GM18511 (cell line): ENCODE data around the gene NIM1K.
"Not testable (repeated sequence)": the region's sequence is repeated elsewhere in the genome, so short reads cannot be mapped to it uniquely, and the experiment has no call there.

Source experiments
- ATAC-seq: cut with Tn5 transposase; IDR thresholded peaks from one replicate; pipeline ENCODE4 v1.9.1; 2021; ENCODE audit warnings: mild to moderate bottlenecking, moderate library complexity; ENCODE audit not compliant: unreplicated experiment

NIM1K gene

DNA sequence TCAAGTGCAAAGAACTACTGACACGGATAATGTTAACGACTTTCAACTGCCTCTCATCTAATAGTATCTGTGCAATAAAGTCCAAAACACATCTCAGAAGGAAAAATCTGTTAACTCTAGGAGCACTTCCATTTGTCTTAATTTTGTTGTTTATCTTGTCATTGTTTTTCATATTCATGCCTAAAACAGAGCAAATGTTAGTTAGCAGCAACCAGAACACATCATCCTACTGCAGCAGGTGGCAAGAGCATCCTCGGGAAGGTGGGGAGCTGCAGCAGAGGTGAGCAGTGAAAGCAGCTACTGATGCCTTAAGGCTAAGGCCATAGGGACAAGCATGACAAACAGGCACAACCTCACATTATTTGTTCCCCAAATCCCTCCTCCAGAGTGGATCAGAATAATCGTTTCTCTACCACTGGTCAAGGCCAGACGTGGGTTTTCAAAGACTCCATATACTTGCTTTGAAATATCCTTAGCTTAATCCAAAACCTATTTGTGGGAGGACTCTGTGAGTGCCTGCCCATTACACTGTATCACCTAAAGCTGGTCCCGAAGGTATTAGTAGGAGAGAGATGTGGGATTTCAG is 120.1 kb downstream of the NIM1K start:
- ATAC-seq = no peak

DNA sequence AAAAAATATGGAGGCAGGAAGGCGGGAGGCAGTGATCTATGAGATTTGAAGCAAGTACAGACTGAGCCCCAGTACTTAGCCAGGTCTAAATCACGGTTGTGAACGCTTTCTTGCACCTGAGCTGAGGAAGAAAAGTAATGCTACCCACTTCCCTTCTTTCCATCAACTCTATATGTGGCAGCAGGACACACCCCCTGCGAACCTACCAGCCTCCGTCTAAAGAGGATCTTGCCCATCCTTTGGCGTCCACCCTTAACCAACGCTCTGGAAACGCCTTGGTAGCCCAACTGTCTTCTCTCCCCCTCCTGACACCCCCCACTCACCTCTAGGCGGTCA is 120.6 kb downstream of the NIM1K start:
- ATAC-seq = peak; percentile 7

DNA sequence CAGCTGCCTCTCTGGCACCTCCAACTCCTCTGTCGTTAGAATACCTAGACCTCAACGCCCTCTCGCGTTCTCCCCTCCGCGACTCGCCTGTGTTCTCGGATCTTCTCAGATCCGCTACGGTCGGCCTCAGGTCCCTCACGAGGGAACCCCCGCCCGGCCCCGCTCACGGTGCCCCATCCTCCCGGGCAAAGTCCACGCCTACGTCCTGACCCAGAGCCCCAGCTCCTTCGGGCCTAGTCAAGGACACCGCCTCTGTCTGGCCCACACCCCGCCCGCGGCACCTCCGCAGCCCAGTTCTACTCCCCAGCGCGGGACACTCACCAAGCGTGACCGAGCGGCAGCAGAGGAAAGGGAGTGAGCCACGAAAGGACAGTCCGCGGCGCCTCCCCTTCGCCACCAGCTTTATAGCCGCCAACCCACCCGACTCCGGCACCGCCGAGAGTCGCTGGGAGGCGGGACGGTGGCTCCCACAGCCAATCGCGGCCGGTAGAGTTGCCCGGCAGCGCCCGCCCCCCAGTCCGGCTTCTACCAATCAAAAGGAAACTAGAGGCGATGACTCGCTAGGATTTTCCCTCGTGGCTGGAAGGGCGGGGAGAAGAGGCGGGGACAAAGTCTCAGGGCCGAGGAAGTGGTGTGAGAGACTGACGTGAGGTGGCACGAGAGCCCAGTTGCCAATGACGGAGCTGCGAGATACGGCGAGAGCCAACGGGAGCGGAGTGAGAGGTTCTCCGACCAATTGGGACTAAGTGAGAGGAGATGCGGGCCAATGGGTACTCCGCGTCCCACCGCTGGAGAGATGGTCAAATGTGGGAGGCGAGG is 121.2 kb downstream of the NIM1K start, which contains the start of gene HMGCS1:
Gene HMGCS1 (minus strand): TSS at position 378 of the 819 bp plus-strand sequence. CDS start 14,447 bp downstream, outside the sequence.
- ATAC-seq = peak; percentile 94

DNA sequence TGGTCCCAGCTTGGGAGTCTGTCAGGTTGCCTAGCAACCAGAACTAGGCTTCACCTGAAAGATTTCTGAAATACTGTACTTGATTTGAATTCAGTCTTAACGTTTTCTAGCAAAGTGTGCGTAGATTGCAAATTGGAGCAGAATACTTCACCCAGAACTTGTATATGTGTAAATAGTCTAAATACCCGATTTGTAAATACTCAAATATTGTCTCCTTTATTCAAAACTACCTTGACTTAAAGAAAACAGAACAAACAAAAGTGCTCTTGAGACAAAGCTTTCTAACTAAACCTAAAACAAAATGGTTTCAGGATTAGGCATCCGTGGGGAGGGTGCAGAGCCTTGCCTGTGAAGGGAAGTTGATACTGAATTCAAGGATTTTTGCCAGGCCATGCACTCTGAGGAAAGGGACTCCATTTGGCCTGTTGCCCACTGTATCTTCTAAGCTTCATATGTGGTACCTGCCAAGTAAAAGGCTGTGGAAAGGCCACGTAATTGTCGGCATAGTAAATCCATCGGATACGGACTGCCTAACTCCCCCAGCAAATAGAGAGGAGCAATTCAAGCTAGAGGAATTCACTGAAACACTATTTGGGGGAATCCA is 121.9 kb downstream of the NIM1K start:
- ATAC-seq = no peak

DNA sequence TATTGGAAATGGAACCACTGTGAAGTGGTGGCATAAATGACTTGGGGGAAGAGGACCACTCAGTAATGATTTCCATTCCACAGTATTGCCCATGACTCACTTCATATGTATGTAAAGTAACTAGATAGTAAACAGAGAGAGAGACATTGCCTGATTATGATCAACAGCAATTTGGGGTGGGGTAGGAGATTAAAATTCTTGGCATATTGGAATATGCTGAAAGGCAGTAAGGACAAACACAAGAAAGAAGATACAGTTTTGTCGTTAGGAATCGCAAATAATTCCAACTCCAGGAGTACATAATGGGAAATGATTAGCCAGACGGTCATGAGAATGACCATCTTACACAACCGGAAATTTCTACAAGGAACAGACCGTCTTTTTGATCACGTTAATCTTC is 122.7 kb downstream of the NIM1K start:
- no peak for ATAC-seq

DNA sequence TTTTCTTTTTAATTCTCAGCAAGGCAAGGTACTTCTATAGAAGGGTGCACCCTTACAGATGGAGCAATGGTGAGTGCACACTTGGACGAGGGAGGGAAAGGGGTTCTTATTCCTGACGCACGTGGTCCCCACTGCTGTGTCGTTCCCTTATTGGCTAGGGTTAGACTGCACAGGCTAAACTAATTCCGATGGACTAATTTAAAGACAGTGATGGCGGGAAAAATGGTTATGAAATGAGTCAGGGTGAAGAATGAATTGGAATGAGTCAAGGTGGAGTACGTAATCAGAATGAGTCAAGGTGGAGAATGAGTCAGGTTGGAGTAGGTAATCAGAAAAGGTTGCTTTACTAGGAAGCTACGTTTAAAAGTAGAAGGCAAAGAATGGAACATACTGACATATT is 123.2 kb downstream of the NIM1K start:
- no peak for ATAC-seq

DNA sequence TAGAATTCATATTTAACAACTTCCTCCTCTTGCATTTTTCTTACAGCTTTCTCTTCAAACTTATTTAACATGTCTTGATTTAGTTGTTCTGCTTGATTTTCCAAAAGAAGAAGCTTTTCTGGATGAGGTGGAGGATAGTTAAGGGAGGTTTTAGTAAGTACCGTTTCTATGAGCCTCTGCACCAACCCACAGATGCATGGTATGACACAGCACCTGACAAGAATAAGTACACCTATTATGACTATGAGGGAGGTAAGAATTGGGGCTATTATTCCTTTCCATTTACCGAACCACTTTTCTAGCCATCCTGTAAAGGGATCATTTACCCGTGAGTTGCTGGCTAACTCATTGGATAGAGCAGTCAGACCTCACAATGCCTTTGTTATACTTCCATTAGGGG is 123.7 kb downstream of the NIM1K start:
- no peak for ATAC-seq

DNA sequence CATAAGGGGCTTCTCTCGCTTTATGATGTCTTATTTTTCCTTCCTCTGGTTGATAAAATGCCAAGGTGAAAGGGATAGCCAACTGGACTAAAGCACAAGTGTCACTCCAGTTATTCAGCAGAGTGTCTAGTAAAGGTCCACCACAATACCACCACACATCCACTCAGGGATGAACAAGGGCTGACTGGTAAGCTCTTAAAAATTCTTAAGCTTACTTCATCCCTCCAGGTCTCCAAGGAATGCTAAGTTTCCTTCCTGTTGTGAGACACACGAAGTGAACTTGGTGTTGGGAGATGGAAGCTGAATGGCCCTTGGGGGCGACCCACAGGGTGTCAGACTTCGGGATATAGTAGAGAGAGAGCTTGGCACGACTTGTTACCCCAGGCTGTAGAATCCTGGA is 124.4 kb downstream of the NIM1K start:
- ATAC-seq = no peak

DNA sequence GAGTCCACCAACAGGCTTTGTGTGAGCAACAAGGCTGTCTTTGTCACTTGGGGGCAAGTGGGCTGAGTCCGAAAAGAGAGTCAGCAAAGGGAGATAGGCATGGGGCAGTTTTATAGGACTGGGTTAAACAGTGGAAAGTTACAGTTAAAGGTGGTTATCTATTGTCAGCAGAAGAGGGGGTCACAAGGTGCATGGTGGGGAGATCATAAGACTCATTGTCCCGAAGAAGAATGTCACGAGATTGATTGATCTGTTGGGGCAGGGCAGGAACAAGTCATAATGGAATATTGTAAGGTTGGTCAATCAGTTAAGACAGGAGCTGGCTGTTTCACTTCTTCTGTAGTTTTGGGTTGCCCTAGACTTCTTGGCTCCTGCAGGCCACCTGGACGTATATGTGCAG is 128.8 kb downstream of the NIM1K start:
- ATAC-seq = no peak

DNA sequence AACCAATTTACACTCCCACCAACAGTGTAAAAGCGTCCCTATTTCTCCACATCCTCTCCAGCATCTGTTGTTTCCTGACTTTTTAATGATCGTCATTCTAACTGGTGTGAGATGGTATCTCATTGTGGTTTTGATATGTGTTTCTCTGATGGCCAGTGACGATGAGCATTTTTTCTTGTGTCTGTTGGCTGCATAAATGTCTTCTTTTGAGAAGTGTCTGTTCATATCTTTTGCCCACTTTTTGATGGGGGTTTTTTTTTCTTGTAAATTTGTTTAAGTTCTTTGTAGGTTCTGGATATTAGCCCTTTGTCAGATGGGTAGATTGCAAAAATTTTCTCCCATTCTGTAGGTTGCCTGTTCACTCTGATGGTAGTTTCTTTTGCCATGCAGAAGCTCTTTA is 131.5 kb downstream of the NIM1K start:
- ATAC-seq = not testable (repeated sequence)

DNA sequence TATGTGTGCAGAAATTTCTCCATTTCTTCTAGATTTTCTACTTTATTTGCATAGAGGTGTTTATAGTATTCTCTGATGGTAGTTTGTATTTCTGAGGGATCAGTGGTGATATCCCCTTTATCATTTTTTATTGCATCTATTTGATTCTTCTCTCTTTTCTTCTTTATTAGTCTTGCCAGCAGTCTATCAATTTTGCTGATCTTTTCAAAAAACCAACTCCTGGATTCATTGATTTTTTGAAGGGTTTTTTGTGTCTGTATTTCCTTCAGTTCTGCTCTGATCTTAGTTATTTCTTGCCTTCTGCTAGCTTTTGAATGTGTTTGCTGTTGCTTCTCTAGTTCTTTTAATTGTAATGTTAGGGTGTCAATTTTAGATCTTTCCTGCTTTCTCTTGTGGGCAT is 133.6 kb downstream of the NIM1K start:
- not testable (repeated sequence) for ATAC-seq
